ENCODE data around the gene RBM11. TPM values are rescaled to one million over a fixed set of nuclear protein-coding genes. Genes with fewer than 3 reads are reported as not detected.

RBM11 gene
- total RNA-seq, 1 experiment from 2014 or later, result 1.7 TPM

- Histone ChIP-seq H2BK12ac (ENCODE audit: insufficient read length, low read depth, low read length) (no peak overlapping the region), H2BK120ac (ENCODE audit: low read depth, low read length, poor library complexity, severe bottlenecking) (no peak overlapping the region), H2AFZ (ENCODE audit: low read length) (no peak overlapping the region), H3K27me3 (ENCODE audit: insufficient read depth, low read length) (no peaks in the 10 kb centered on the region), H2BK15ac (ENCODE audit: low read depth, low read length) (no peak overlapping the region), H3K27ac (ENCODE audit: insufficient read length, low read depth, low read length) (no peak overlapping the region), H2BK5ac (ENCODE audit: insufficient read length, low read length) (no peak overlapping the region), H4K8ac (replicated peaks; ENCODE audit: insufficient read length, low read depth, low read length) (no peak overlapping the region), H3T11ph (ENCODE audit: low read length) (no peak overlapping the region), H4K91ac (ENCODE audit: insufficient read length, low read depth, low read length) (no peak overlapping the region), H4K20me1 (ENCODE audit: control insufficient read depth, insufficient read depth, insufficient read length) (no peaks in the 10 kb centered on the region), H3K4ac (ENCODE audit: low read depth, low read length) (no peak overlapping the region), H3K9me3 (ENCODE audit: control insufficient read depth, low read depth, low read length) (no peaks in the 10 kb centered on the region), H3K56ac (ENCODE audit: insufficient read length, low read depth, low read length) (no peak overlapping the region), H3K18ac (ENCODE audit: insufficient read length, low read depth, low read length) (no peak overlapping the region), H3K9ac (ENCODE audit: extremely low read depth, insufficient read length, low read length) (no peak overlapping the region), H3K14ac (ENCODE audit: insufficient read depth, low read length) (no peak overlapping the region), H3K23me2 (ENCODE audit: insufficient read length, low read depth, low read length, poor library complexity, severe bottlenecking) (no peaks in the 10 kb centered on the region), H3K4me2 (ENCODE audit: insufficient read depth, insufficient read length, low read length) (no peak overlapping the region), H4K5ac (ENCODE audit: insufficient read length, low read depth, low read length) (no peak overlapping the region), H3K79me2 (ENCODE audit: insufficient read depth, low read length) (no peaks in the 10 kb centered on the region), H2AK5ac (ENCODE audit: insufficient read length, low read length) (no peak overlapping the region), H3K23ac (ENCODE audit: insufficient read length, low read depth, low read length) (no peak overlapping the region), H3K4me1 (ENCODE audit: insufficient read depth, low read length) (no peaks in the 10 kb centered on the region; the same call in 1 of the 2 replicates), H2BK20ac (ENCODE audit: low read depth, low read length, poor library complexity, severe bottlenecking) (no peak overlapping the region), H3K79me1 (ENCODE audit: insufficient read depth, low read depth, low read length, poor library complexity, severe bottlenecking) (no peaks in the 10 kb centered on the region)
- TF ChIP-seq, protein P1, sequence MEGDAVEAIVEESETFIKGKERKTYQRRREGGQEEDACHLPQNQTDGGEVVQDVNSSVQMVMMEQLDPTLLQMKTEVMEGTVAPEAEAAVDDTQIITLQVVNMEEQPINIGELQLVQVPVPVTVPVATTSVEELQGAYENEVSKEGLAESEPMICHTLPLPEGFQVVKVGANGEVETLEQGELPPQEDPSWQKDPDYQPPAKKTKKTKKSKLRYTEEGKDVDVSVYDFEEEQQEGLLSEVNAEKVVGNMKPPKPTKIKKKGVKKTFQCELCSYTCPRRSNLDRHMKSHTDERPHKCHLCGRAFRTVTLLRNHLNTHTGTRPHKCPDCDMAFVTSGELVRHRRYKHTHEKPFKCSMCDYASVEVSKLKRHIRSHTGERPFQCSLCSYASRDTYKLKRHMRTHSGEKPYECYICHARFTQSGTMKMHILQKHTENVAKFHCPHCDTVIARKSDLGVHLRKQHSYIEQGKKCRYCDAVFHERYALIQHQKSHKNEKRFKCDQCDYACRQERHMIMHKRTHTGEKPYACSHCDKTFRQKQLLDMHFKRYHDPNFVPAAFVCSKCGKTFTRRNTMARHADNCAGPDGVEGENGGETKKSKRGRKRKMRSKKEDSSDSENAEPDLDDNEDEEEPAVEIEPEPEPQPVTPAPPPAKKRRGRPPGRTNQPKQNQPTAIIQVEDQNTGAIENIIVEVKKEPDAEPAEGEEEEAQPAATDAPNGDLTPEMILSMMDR (conservative IDR thresholded peaks at IDR 0.05), result no peak
- no CpG with 5 or more reads among the region's 3 CpGs for WGBS (ENCODE audit: extremely low coverage, insufficient read length, low lambda C conversion rate)
- Mint-ChIP-seq H3K27ac (no peak overlapping the region), H3K9me3 (peaks cover 67 to 70% of the 10 kb centered on the region in 2 experiments), H3K36me3 (ENCODE audit: insufficient read depth in 1 of 3, low read depth in 3 of 3) (peaks cover 0 to 2% (median 0%) of the 10 kb centered on the region in 3 experiments; a peak in 3 of 7 replicates), H3K27me3 (ENCODE audit: low read depth) (no peaks in the 10 kb centered on the region), H3K4me3 (no peak overlapping the region), H3K4me1 (no peaks in the 10 kb centered on the region)
- no peak for DNase-seq
These were observed 20.2 kb downstream of the RBM11 start for GRCh38 chr21:14236180-14236579.
